HepG2 (cell line): Measurements from ENCODE around the gene LHFPL6. TPM values are rescaled to one million over a fixed set of nuclear protein-coding genes. Genes with fewer than 3 reads are reported as not detected.

Source experiments
- ATAC-seq: fragments of 200-7000 bp; cut with Tn5 transposase; 3 replicates; pipeline ENCODE4 v1.9.1; 2020; ENCODE audit warnings: mild to moderate bottlenecking, moderate library complexity
- BruUV-seq: library from RNA; stranded (reverse); fragments of 400-500 nt; replicated peaks from 2 replicates; lab custom pipeline; 2021; lab: Mats Ljungman, UMichigan
- CTCF ChIA-PET: fragments of 300-600 bp; formaldehyde crosslinking; extraction: SDS; loops from one replicate; lab custom pipeline; 2021; ENCODE audit warnings: low total read pairs, inconsistent platforms, low intra/inter-chr PET ratio; lab: Yijun Ruan, JAX
- POLR2A ChIA-PET: fragments of 350-600 bp; sonication (Branson Sonifier 250); formaldehyde crosslinking; loops from one replicate; lab custom pipeline; 2020; ENCODE audit warnings: antibody characterized with exemption, inconsistent platforms; lab: Yijun Ruan, JAX
- DNase-seq: peaks from one replicate; pipeline ENCODE4 v3.0.0-alpha.2; 2015; ENCODE audit warnings: low spot score
- FAIRE-seq: peaks from 3 replicates; lab custom pipeline; 2011; peaks lifted over from hg19 to GRCh38; lab: Jason Lieb, UNC
- H2AFZ ChIP-seq: one replicate; pipeline ENCODE4 v1.6.1; 2011; ENCODE audit warnings: low read length, inconsistent platforms
- H3K27ac ChIP-seq: fragments of 300-600 bp; 3 replicates; pipeline ENCODE4 v1.8.0; 2011; ENCODE audit warnings: mixed run types, mild to moderate bottlenecking, mixed read lengths, low read length, inconsistent platforms; ENCODE audit not compliant: insufficient read depth; ENCODE audit errors: extremely low read length
- H3K27me3 ChIP-seq, 2 experiments: fragments of 200-600 bp in 1 of 2; 2 replicates in 1 of 2; 3 replicates in 1 of 2; pipeline versions ENCODE4 v1.6.0 to v1.8.0; 2011; ENCODE audit warnings: low read length in 2 of 2, mild to moderate bottlenecking in 2 of 2, moderate library complexity in 2 of 2, inconsistent platforms in 1 of 2; ENCODE audit not compliant: insufficient read depth in 2 of 2, control insufficient read depth in 1 of 2
- H3K36me3 ChIP-seq, 2 experiments: fragments of 200-600 bp in 1 of 2; replicated peaks in 1 of 2; 2 replicates in 1 of 2; 3 replicates in 1 of 2; pipeline versions ENCODE4 v1.5.1 to v1.8.0; 2011; ENCODE audit warnings: low read length in 2 of 2, inconsistent platforms in 1 of 2; ENCODE audit not compliant: insufficient read depth in 2 of 2, control insufficient read depth in 1 of 2
- H3K4me1 ChIP-seq: 2 replicates; pipeline ENCODE4 v1.5.1; 2012; ENCODE audit warnings: low read length, inconsistent platforms; ENCODE audit not compliant: insufficient read depth
- H3K4me2 ChIP-seq: 2 replicates; pipeline ENCODE4 v1.6.0; 2011; ENCODE audit warnings: low read depth, low read length, inconsistent platforms
- H3K4me3 ChIP-seq, 3 experiments: fragments of 200-600 bp in 1 of 3; sonication (generic), shearing (Covaris generic) in 1 of 3; replicated peaks in 1 of 3; 2 replicates each; pipeline ENCODE4 v1.5.1; 2011 to 2016; ENCODE audit warnings: low read length in 3 of 3, inconsistent platforms in 2 of 3, low read depth in 2 of 3, mild to moderate bottlenecking in 2 of 3, control low read depth in 1 of 3, mixed read lengths in 1 of 3; ENCODE audit not compliant: insufficient read depth in 1 of 3
- H3K79me2 ChIP-seq: one replicate; pipeline ENCODE4 v1.6.1; 2011; ENCODE audit warnings: low read length, inconsistent platforms; ENCODE audit not compliant: insufficient read depth
- H3K9ac ChIP-seq: 2 replicates; pipeline ENCODE4 v1.6.0; 2011; ENCODE audit warnings: mild to moderate bottlenecking, low read depth, low read length, inconsistent platforms; ENCODE audit not compliant: insufficient read depth
- H3K9me3 ChIP-seq: 2 replicates; pipeline ENCODE4 v1.5.1; 2012; ENCODE audit warnings: mild to moderate bottlenecking, low read length
- H4K20me1 ChIP-seq: 2 replicates; pipeline ENCODE4 v1.6.0; 2011; ENCODE audit warnings: inconsistent platforms, mild to moderate bottlenecking, low read length, moderate library complexity; ENCODE audit not compliant: insufficient read depth
- HBP1 ChIP-seq: IDR thresholded peaks from 2 replicates; pipeline ENCODE4 v1.6.1; 2016; ENCODE audit warnings: low read depth, control low read depth
- HMGA1 ChIP-seq: sonication (generic); formaldehyde crosslinking; conservative IDR thresholded peaks from 2 replicates; pipeline ENCODE4 v1.4.0; 2020; ENCODE audit warnings: missing genetic modification reagents
- RCOR2 ChIP-seq: IDR thresholded peaks from 2 replicates; pipeline ENCODE4 v1.6.1; 2016; ENCODE audit warnings: missing biosample characterization, missing genetic modification reagents
- ZNF18 ChIP-seq: sonication (generic); formaldehyde crosslinking; IDR thresholded peaks from 2 replicates; pipeline ENCODE4 v1.8.0; 2022; ENCODE audit warnings: mild to moderate bottlenecking, missing genetic modification reagents; ENCODE audit not compliant: insufficient replicate concordance
- ZNF362 ChIP-seq: sonication (generic); formaldehyde crosslinking; IDR thresholded peaks from 2 replicates; pipeline ENCODE4 v1.4.0; 2020; ENCODE audit warnings: missing genetic modification reagents, mild to moderate bottlenecking, borderline replicate concordance
- WGBS: methylation state at CpG from one replicate; pipeline ENCODE4 v1.1.6; 2017; ENCODE audit warnings: low lambda C conversion rate; 5-methylcytosine and 5-hydroxymethylcytosine counted together
- in situ Hi-C: cut with HindIII; loops from 2 replicates; pipeline ENCODE4 v1.10.0; 2017; ENCODE audit warnings: low pct_unique_long_range_greater_than_20kb; ENCODE audit not compliant: extremely low pct_ligation_motif_present
- intact Hi-C: fragments of 100-400 bp; cut with micrococcal nuclease; formaldehyde crosslinking; loops from one replicate; pipeline ENCODE4 v1.10.0; 2022; ENCODE audit not compliant: unreplicated experiment
- polyA plus RNA-seq, 8 experiments: library from polyadenylated mRNA; depleted of rRNA in 3 of 8; stranded (reverse) in 7 of 8; unstranded in 1 of 8; fragments of >200 nt; fragmentation: Illumina TruSeq in 4 of 8; extraction: Trizol in 4 of 8; gene quantifications; 2 replicates each; pipeline versions ENCODE4 v1.2.1 to v1.2.3, GENCODE V29; 2011 to 2016; ENCODE audit warnings: low read depth in 4 of 8, missing spikeins in 1 of 8, mixed read lengths in 1 of 8; ENCODE audit not compliant: insufficient read depth in 1 of 8
- total RNA-seq, 5 experiments: library from RNA; depleted of rRNA; stranded (reverse); fragments of >200 nt; fragmentation: Illumina TruSeq; extraction: Trizol; gene quantifications; 2 replicates each; pipeline ENCODE4 v1.2.3, GENCODE V29; 2016; ENCODE audit warnings: low read depth in 1 of 5
- TF ChIP-seq, protein P1 (sequence below): sonication (generic); formaldehyde crosslinking; IDR thresholded peaks from 2 replicates; pipeline ENCODE4 v1.4.0; 2020; ENCODE audit warnings: missing genetic modification reagents, borderline replicate concordance

The LHFPL6 gene
- total and polyA plus RNA-seq, 2 of the 13 experiments (the other 11 are each of a cell fraction or from before 2014, with no cell fraction given), result not detected

GRCh38 chr13:39607876-39608275 is 4.9 kb upstream of the LHFPL6 start:
- POLR2A ChIA-PET, result no interaction called here
- Histone ChIP-seq H3K9me3 (no peaks in the 10 kb centered on the region), H2AFZ (no peak overlapping the region), H3K4me2 (no peak overlapping the region), H3K4me1 (no peaks in the 10 kb centered on the region), H4K20me1 (no peaks in the 10 kb centered on the region), H3K27me3 (peaks cover 0 to 14% of the 10 kb centered on the region in 2 experiments; a peak in 2 of 5 replicates)
- in situ Hi-C loops, result loop anchor here (25.0 kb wide), 3 partner anchors 346 to 646 kb away; no protein-coding TSS in a partner anchor
- TF ChIP-seq HMGA1 (CRISPR knock-in tag) (no peak), RCOR2 (CRISPR knock-in tag) (no peak), ZNF362 (no peak), HBP1 (CRISPR knock-in tag) (no peak), ZNF18 (CRISPR knock-in tag) (no peak)
- TF ChIP-seq, protein P1, sequence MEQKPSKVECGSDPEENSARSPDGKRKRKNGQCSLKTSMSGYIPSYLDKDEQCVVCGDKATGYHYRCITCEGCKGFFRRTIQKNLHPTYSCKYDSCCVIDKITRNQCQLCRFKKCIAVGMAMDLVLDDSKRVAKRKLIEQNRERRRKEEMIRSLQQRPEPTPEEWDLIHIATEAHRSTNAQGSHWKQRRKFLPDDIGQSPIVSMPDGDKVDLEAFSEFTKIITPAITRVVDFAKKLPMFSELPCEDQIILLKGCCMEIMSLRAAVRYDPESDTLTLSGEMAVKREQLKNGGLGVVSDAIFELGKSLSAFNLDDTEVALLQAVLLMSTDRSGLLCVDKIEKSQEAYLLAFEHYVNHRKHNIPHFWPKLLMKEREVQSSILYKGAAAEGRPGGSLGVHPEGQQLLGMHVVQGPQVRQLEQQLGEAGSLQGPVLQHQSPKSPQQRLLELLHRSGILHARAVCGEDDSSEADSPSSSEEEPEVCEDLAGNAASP (CRISPR knock-in tag), result no peak
- TF ChIP-seq, all 625 proteins: peak for 0
- FAIRE-seq (no peak), ATAC-seq (no peak), DNase-seq (no peak)
- Histone ChIP-seq H3K4me3 (no peak overlapping the region), H3K9ac (no peak overlapping the region), H3K36me3 (no peaks in the 10 kb centered on the region), H3K27ac (no peak overlapping the region), H3K79me2 (no peaks in the 10 kb centered on the region)
- CTCF ChIA-PET, result no interaction called here
- intact Hi-C loops, result no loop called here
- 28% methylated on average over 3 of the region's 4 CpGs for WGBS
- BruUV-seq, result no TSS peak
